ENCODE measurements around the gene RFX2.

GRCh38 chr19:6056282-6056741, 54.0 kb downstream of the RFX2 start:
- TF ChIP-seq POLR2A (IDR thresholded peaks at IDR 0.05) (no peak), CTCF (IDR thresholded peaks at IDR 0.05) (no peak)

All from body of pancreas (tissue), 4 donors.